Stimulated activated CD8-positive, alpha-beta memory T cell treated with anti-CD3 and anti-CD28 coated beads, Interleukin-4, amount 100 ng/mL, for 24 hours (primary cell): Measurements from ENCODE around the gene ANKFY1.
"Not testable (repeated sequence)": the region's sequence is repeated elsewhere in the genome, so short reads cannot be mapped to it uniquely, and the experiment has no call there.

Source experiments
- DNase-seq: peaks from one replicate; pipeline ENCODE4 v3.0.0-alpha.2; 2020; ENCODE audit warnings: low read depth

The ANKFY1 gene

GRCh38 chr17:4155980-4156620, 107.7 kb downstream of the ANKFY1 start:
- no peak for DNase-seq

GRCh38 chr17:4154201-4154600, 109.6 kb downstream of the ANKFY1 start:
- DNase-seq: no peak

GRCh38 chr17:4152471-4152870, 111.3 kb downstream of the ANKFY1 start:
- no peak for DNase-seq

- no peak for DNase-seq
Observed at GRCh38 chr17:4150096-4150495, 113.7 kb downstream of the ANKFY1 start.

GRCh38 chr17:4148611-4149308, 115.0 kb downstream of the ANKFY1 start:
- DNase-seq: no peak

- no peak for DNase-seq
Observed at GRCh38 chr17:4147751-4148310, 115.9 kb downstream of the ANKFY1 start.

GRCh38 chr17:4146641-4147040, 117.1 kb downstream of the ANKFY1 start:
- no peak for DNase-seq

GRCh38 chr17:4144422-4144747, 119.4 kb downstream of the ANKFY1 start:
- no peak for DNase-seq

GRCh38 chr17:4143563-4144421, 120.0 kb downstream of the ANKFY1 start:
- DNase-seq: peak; percentile 81

GRCh38 chr17:4142107-4142900, 121.5 kb downstream of the ANKFY1 start:
- DNase-seq: no peak

- no peak for DNase-seq
Observed at GRCh38 chr17:4140125-4140524, 123.7 kb downstream of the ANKFY1 start.

GRCh38 chr17:4138906-4139526, 124.8 kb downstream of the ANKFY1 start:
- not testable (repeated sequence) for DNase-seq

GRCh38 chr17:4136373-4136772, 127.4 kb downstream of the ANKFY1 start:
- DNase-seq: no peak

- DNase-seq: no peak
Observed at GRCh38 chr17:4135489-4135888, 128.3 kb downstream of the ANKFY1 start.

- no peak for DNase-seq
Observed at GRCh38 chr17:4134721-4135120, 129.1 kb downstream of the ANKFY1 start.

GRCh38 chr17:4130715-4131114, 133.1 kb downstream of the ANKFY1 start:
- DNase-seq: no peak

- DNase-seq: no peak
Observed at GRCh38 chr17:4127555-4127954, 136.2 kb downstream of the ANKFY1 start.

- DNase-seq: no peak
Observed at GRCh38 chr17:4125552-4125951, 138.2 kb downstream of the ANKFY1 start.

- no peak for DNase-seq
Observed at GRCh38 chr17:4124999-4125398, 138.8 kb downstream of the ANKFY1 start.

- DNase-seq: no peak
Observed at GRCh38 chr17:4120332-4120731, 143.4 kb downstream of the ANKFY1 start.

GRCh38 chr17:4119299-4119698, 144.5 kb downstream of the ANKFY1 start:
- no peak for DNase-seq
